ENCODE data around the gene GCLM. TPM values are rescaled to one million over a fixed set of nuclear protein-coding genes. Genes with fewer than 3 reads are reported as not detected.

GCLM gene
- total and polyA plus RNA-seq, 2 donors (not counting 3 experiments of a cell fraction or from before 2014, with no cell fraction given) = 12.3 to 55.9 TPM

DNA sequence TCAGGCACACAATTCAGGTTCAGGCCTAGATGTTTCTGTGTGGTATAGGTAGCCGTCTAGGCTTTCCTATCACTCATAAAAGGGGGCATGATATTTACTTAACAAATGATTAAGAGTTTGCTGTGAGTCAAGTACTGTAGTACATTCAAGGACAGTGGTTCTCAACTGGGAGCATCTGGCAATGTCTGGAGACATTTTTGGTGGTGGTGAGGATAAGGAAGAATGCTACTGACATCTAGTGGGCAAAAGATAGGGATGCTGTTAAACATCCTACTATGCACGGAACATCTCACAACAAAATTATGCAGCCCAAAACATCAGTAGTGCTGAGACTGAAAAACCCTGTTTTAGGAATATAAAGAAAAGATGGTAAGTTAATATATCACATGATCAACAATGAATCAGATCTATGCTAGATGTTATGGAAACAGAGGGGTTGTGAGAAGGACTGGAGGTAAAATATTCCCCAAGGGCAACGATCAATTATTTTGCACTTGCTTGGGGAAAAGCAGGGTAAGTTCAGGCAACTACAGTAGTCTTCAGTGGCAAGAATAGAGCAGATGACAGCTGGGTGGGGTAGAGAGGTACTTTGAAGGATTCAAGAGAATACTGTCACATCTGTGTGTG, 35.1 kb downstream of the GCLM start:
- H3K9ac ChIP-seq (replicated peaks; ENCODE audit: extremely low read depth, insufficient read depth, low read length) = no peak overlapping the region
- TF ChIP-seq, protein P1, sequence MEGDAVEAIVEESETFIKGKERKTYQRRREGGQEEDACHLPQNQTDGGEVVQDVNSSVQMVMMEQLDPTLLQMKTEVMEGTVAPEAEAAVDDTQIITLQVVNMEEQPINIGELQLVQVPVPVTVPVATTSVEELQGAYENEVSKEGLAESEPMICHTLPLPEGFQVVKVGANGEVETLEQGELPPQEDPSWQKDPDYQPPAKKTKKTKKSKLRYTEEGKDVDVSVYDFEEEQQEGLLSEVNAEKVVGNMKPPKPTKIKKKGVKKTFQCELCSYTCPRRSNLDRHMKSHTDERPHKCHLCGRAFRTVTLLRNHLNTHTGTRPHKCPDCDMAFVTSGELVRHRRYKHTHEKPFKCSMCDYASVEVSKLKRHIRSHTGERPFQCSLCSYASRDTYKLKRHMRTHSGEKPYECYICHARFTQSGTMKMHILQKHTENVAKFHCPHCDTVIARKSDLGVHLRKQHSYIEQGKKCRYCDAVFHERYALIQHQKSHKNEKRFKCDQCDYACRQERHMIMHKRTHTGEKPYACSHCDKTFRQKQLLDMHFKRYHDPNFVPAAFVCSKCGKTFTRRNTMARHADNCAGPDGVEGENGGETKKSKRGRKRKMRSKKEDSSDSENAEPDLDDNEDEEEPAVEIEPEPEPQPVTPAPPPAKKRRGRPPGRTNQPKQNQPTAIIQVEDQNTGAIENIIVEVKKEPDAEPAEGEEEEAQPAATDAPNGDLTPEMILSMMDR (IDR thresholded peaks at IDR 0.05; ENCODE audit: extremely low read depth in 1 of 2, insufficient read depth in 1 of 2, low read depth in 1 of 2, low read length in 2 of 2) = peak; percentile 36 to 52
- TF ChIP-seq POLR2A (IDR thresholded peaks at IDR 0.05; ENCODE audit: low read depth, low read length) = no peak
- no peaks in the 10 kb centered on the region for H3K9me1 ChIP-seq (replicated peaks; ENCODE audit: control insufficient read depth, extremely low read depth, insufficient read depth, low read length)
- H3K4me1 ChIP-seq (ENCODE audit: control insufficient read depth, extremely low read depth, insufficient read depth, low read length) = peaks cover 22% of the 10 kb centered on the region
- H3K9me3 ChIP-seq (replicated peaks; ENCODE audit: control insufficient read depth, insufficient read depth, low read length) = no peaks in the 10 kb centered on the region
- peak; percentile 47 for FAIRE-seq
- ChIA-PET POLR2A (no interaction called here), CTCF (no interaction called here)
- H4K20me1 ChIP-seq (replicated peaks; ENCODE audit: control insufficient read depth, extremely low read depth, insufficient read depth, low read length) = no peaks in the 10 kb centered on the region
- H3K4me2 ChIP-seq (ENCODE audit: insufficient read depth, low read length) = no peak overlapping the region
- dilution Hi-C loops (cut with MboI; ENCODE audit: extremely low pct_ligation_motif_present, low sequenced_read_pairs) (no loop called here), intact Hi-C loops (cut with micrococcal nuclease) (loop anchor here (5.0 kb wide), 1 partner anchor 463 kb away; no protein-coding TSS in a partner anchor)
- H3K27ac ChIP-seq (ENCODE audit: insufficient read depth, low read depth, low read length) = no peak overlapping the region
- no peak overlapping the region for H2AFZ ChIP-seq (ENCODE audit: low read depth, low read length)
- DNase-seq (ENCODE audit: low read depth, low spot score) = peak; percentile 21
- H3K79me2 ChIP-seq (ENCODE audit: control insufficient read depth, insufficient read depth, low read length) = peaks cover 41% of the 10 kb centered on the region
- H3K36me3 ChIP-seq (ENCODE audit: control insufficient read depth in 2 of 2, extremely low read depth in 1 of 2, insufficient read depth in 2 of 2, low read length in 2 of 2) = peaks cover 10 to 51% of the 10 kb centered on the region in 2 experiments
- H3K27me3 ChIP-seq (ENCODE audit: control insufficient read depth in 2 of 2, insufficient read depth in 2 of 2, low read length in 2 of 2) = no peaks in the 10 kb centered on the region
- no peak overlapping the region for H3K4me3 ChIP-seq (replicated peaks in 1 of 3; ENCODE audit: insufficient read depth in 1 of 3, low read depth in 1 of 3, low read length in 3 of 3)
- BruUV-seq (replicated peaks) = no TSS peak

DNA sequence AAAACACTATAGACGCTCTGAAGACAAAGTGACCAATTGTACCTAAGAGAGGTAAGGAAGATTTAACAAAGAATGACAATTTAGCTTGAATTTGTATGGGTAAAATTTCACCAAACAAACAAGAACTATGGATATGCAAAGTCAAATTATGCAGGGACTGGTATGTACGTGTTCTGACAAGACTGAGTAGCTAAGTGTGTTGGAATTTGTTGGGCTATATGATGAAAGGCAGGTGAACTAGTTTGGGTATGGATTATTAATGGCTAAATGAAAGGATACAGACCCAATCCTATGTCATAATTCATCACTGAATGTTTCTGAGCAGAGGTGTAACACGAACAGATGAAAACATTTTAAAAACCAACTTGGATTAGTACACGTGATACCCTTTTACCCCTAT, 37.9 kb downstream of the GCLM start:
- H4K20me1 ChIP-seq (replicated peaks; ENCODE audit: control insufficient read depth, extremely low read depth, insufficient read depth, low read length) = no peaks in the 10 kb centered on the region
- H3K79me2 ChIP-seq (ENCODE audit: control insufficient read depth, insufficient read depth, low read length) = peaks cover 15% of the 10 kb centered on the region
- H3K27ac ChIP-seq (ENCODE audit: insufficient read depth, low read depth, low read length) = no peak overlapping the region
- POLR2A ChIA-PET = no interaction called here
- intact Hi-C loops (cut with micrococcal nuclease) (loop anchor here (5.0 kb wide), 1 partner anchor 466 kb away; no protein-coding TSS in a partner anchor), dilution Hi-C loops (cut with MboI; ENCODE audit: extremely low pct_ligation_motif_present, low sequenced_read_pairs) (no loop called here)
- CTCF ChIA-PET = no interaction called here
- TF ChIP-seq MYC (IDR thresholded peaks at IDR 0.05; ENCODE audit: low read depth, low read length) (no peak), FOS (IDR thresholded peaks at IDR 0.05; ENCODE audit: borderline replicate concordance, insufficient read depth, low read length) (no peak)
- no peak overlapping the region for H3K9ac ChIP-seq (replicated peaks; ENCODE audit: extremely low read depth, insufficient read depth, low read length)
- FAIRE-seq = no peak
- H3K27me3 ChIP-seq (ENCODE audit: control insufficient read depth in 2 of 2, insufficient read depth in 2 of 2, low read length in 2 of 2) = no peaks in the 10 kb centered on the region
- H3K36me3 ChIP-seq (ENCODE audit: control insufficient read depth in 2 of 2, extremely low read depth in 1 of 2, insufficient read depth in 2 of 2, low read length in 2 of 2) = peaks cover 8 to 46% of the 10 kb centered on the region in 2 experiments
- no peaks in the 10 kb centered on the region for H3K9me3 ChIP-seq (replicated peaks; ENCODE audit: control insufficient read depth, insufficient read depth, low read length)
- no TSS peak for BruUV-seq (replicated peaks)
- no peak overlapping the region for H3K4me3 ChIP-seq (replicated peaks in 1 of 3; ENCODE audit: insufficient read depth in 1 of 3, low read depth in 1 of 3, low read length in 3 of 3)
- H3K9me1 ChIP-seq (replicated peaks; ENCODE audit: control insufficient read depth, extremely low read depth, insufficient read depth, low read length) = no peaks in the 10 kb centered on the region
- no peak for DNase-seq (ENCODE audit: low read depth, low spot score)
- H3K4me1 ChIP-seq (ENCODE audit: control insufficient read depth, extremely low read depth, insufficient read depth, low read length) = peaks cover 5% of the 10 kb centered on the region
- no peak overlapping the region for H3K4me2 ChIP-seq (ENCODE audit: insufficient read depth, low read length)
- H2AFZ ChIP-seq (ENCODE audit: low read depth, low read length) = no peak overlapping the region
